ENCODE results near the gene DACH2.

GRCh38 chrX:86407371-86407770, 259.1 kb downstream of the DACH2 start:
- TF ChIP-seq CTCF (IDR thresholded peaks at IDR 0.05), result no peak
- no peak for TF ChIP-seq POLR2A (IDR thresholded peaks at IDR 0.05)
